ENCODE data around the gene AKIRIN2. TPM values are rescaled to one million over a fixed set of nuclear protein-coding genes. Genes with fewer than 3 reads are reported as not detected.
A peak's percentile ranks its signal among the peaks of the same experiment; 100 is the strongest.

AKIRIN2 gene
- total RNA-seq, 1 experiment from 2014 or later: 48.1 TPM

DNA sequence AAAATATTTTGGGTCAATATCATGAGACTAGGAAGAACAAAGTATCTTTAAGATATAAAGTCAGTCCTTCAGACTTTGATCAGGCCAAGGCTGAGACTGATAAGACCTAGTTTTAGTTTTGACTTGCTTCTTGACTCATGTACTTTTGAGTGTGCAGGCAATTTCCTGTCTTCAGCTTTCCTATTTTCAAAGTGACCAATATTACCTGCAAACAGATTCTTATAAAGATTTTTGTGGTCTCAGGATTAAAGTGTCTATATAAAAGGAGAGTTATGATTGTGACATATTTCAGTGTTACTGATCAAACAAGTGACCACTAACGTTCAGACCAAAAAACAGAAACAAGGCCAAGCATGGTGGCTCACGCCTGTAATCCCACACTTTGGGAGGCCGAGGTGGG is 36.0 kb upstream of the AKIRIN2 start:
- no peak overlapping the region for H3K4me3 Mint-ChIP-seq (ENCODE audit: unreplicated experiment)
- no peak for DNase-seq (ENCODE audit: unreplicated experiment)
- POLR2A ChIA-PET: interaction anchor here (2.0 kb wide), 1 partner anchor 36 kb away, joined by 6 read pairs; the partner anchor contains the start of gene AKIRIN2
- no TSS peak for BruUV-seq (replicated peaks)
- H3K36me3 Mint-ChIP-seq (ENCODE audit: insufficient read depth, unreplicated experiment): no peaks in the 10 kb centered on the region
- H3K27me3 Mint-ChIP-seq (ENCODE audit: insufficient read depth, unreplicated experiment): no peaks in the 10 kb centered on the region
- no peak for TF ChIP-seq CTCF (IDR thresholded peaks at IDR 0.05; ENCODE audit: unreplicated experiment)
- no peaks in the 10 kb centered on the region for H3K4me1 Mint-ChIP-seq (ENCODE audit: insufficient read depth, unreplicated experiment)
- no peaks in the 10 kb centered on the region for H3K9me3 Mint-ChIP-seq (ENCODE audit: unreplicated experiment)
- intact Hi-C loops (cut with micrococcal nuclease): no loop called here
- no peak overlapping the region for H3K27ac Mint-ChIP-seq (ENCODE audit: low read depth, unreplicated experiment)
- CTCF ChIA-PET: interaction anchor here (0.7 to 0.8 kb wide), 2 partner anchors 68 to 114 kb away, joined by 3 to 4 read pairs; no protein-coding TSS in a partner anchor

DNA sequence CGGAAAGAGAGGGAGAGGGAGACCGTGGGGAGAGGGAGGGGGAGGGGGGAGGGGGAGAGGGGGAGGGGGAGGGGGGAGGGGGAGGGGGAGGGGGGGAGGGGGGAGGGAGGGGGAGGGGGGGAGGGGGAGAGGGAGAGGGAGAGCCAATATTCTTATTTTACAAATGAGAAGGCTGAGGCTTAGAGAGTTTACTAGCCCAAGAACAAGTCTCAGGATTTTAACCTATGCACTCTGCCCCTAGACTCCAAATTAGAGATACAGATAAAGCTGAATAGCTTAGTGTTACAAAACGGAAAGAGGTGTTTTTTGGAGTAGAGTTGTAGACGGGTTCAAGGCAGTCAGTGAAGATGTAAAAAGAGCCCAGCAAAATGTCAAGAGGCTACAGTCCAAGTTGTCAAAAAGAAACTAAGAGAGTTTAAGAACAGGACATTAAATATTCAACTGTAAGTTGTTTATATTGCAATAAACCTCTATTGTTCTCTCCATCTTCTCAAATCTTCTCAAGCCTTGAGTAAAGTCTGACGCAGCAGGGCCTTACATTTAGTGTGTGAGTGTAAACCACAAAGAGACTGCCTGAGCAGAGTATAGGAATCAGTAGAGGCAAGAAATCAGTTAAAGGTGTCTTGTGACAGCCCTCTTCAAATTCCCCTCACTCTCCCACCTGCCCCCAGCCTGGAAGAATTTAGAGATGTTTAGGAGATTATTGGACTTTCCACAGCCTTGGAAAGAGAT is 34.9 kb upstream of the AKIRIN2 start:
- Mint-ChIP-seq H3K36me3 (ENCODE audit: insufficient read depth, unreplicated experiment) (no peaks in the 10 kb centered on the region), H3K9me3 (ENCODE audit: unreplicated experiment) (no peaks in the 10 kb centered on the region), H3K27ac (ENCODE audit: low read depth, unreplicated experiment) (no peak overlapping the region), H3K27me3 (ENCODE audit: insufficient read depth, unreplicated experiment) (no peaks in the 10 kb centered on the region), H3K4me1 (ENCODE audit: insufficient read depth, unreplicated experiment) (peaks cover 6% of the 10 kb centered on the region), H3K4me3 (ENCODE audit: unreplicated experiment) (no peak overlapping the region)
- ChIA-PET CTCF (interaction anchor here (0.8 to 1.0 kb wide), 2 partner anchors 35 to 115 kb away, joined by 4 read pairs; partner anchors contain the start of gene AKIRIN2), POLR2A (no interaction called here)
- DNase-seq (ENCODE audit: unreplicated experiment): no peak
- intact Hi-C loops (cut with micrococcal nuclease): no loop called here
- TF ChIP-seq CTCF (IDR thresholded peaks at IDR 0.05; ENCODE audit: unreplicated experiment): no peak
- BruUV-seq (replicated peaks): no TSS peak

GRCh38 chr6:87731818-87732661 is 30.0 kb upstream of the AKIRIN2 start:
- intact Hi-C loops (cut with micrococcal nuclease): loop anchor here (1.0 kb wide), 2 partner anchors 30 to 57 kb away; partner anchors contain the start of gene AKIRIN2
- H3K4me1 Mint-ChIP-seq (ENCODE audit: insufficient read depth, unreplicated experiment): peaks cover 42% of the 10 kb centered on the region
- peaks cover 7% of the 10 kb centered on the region for H3K9me3 Mint-ChIP-seq (ENCODE audit: unreplicated experiment)
- peak overlapping the region; percentile 90 for H3K27ac Mint-ChIP-seq (ENCODE audit: low read depth, unreplicated experiment)
- no peaks in the 10 kb centered on the region for H3K27me3 Mint-ChIP-seq (ENCODE audit: insufficient read depth, unreplicated experiment)
- DNase-seq (ENCODE audit: unreplicated experiment): peak; percentile 99
- no peak for TF ChIP-seq CTCF (IDR thresholded peaks at IDR 0.05; ENCODE audit: unreplicated experiment)
- ChIA-PET CTCF (interaction anchor here (0.6 to 1.6 kb wide), 8 partner anchors 26 to 1312 kb away, joined by 3 to 6 read pairs (median 4); no protein-coding TSS in a partner anchor), POLR2A (interaction anchor here (0.5 to 5.1 kb wide), 13 partner anchors 9 to 205 kb away, joined by 3 to 76 read pairs (median 4); partner anchors contain the start of gene AKIRIN2)
- BruUV-seq (replicated peaks): no TSS peak
- H3K36me3 Mint-ChIP-seq (ENCODE audit: insufficient read depth, unreplicated experiment): no peaks in the 10 kb centered on the region
- peak overlapping the region; percentile 21 for H3K4me3 Mint-ChIP-seq (ENCODE audit: unreplicated experiment)

- POLR2A ChIA-PET: interaction anchor here (1.0 to 5.1 kb wide), 4 partner anchors 8 to 32 kb away, joined by 4 to 76 read pairs (median 40); partner anchors contain the start of gene AKIRIN2
- no peak for DNase-seq (ENCODE audit: unreplicated experiment)
- H3K27me3 Mint-ChIP-seq (ENCODE audit: insufficient read depth, unreplicated experiment): no peaks in the 10 kb centered on the region
- intact Hi-C loops (cut with micrococcal nuclease): no loop called here
- TF ChIP-seq CTCF (IDR thresholded peaks at IDR 0.05; ENCODE audit: unreplicated experiment): no peak
- peaks cover 42% of the 10 kb centered on the region for H3K4me1 Mint-ChIP-seq (ENCODE audit: insufficient read depth, unreplicated experiment)
- H3K9me3 Mint-ChIP-seq (ENCODE audit: unreplicated experiment): peaks cover 7% of the 10 kb centered on the region
- H3K27ac Mint-ChIP-seq (ENCODE audit: low read depth, unreplicated experiment): peak overlapping the region; percentile 90
- H3K36me3 Mint-ChIP-seq (ENCODE audit: insufficient read depth, unreplicated experiment): no peaks in the 10 kb centered on the region
- BruUV-seq (replicated peaks): no TSS peak
- H3K4me3 Mint-ChIP-seq (ENCODE audit: unreplicated experiment): no peak overlapping the region
- CTCF ChIA-PET: interaction anchor here (0.6 to 0.7 kb wide), 2 partner anchors 45 to 653 kb away, joined by 3 read pairs; no protein-coding TSS in a partner anchor
Measured at GRCh38 chr6:87731080-87731479, 29.0 kb upstream of the AKIRIN2 start.

Data from MCF 10A (cell line).